OCI-LY1 (cell line): ENCODE results near the gene ALX4.

Source experiments
- H2AFZ ChIP-seq: fragments of 200-600 bp; sonication (generic), shearing (Covaris generic); 2 replicates; pipeline ENCODE4 v1.6.0; 2014; ENCODE audit warnings: antibody characterized with exemption, mild to moderate bottlenecking, low read length
- H3F3A ChIP-seq: fragments of 200-600 bp; sonication (generic), shearing (Covaris generic); 2 replicates; pipeline ENCODE4 v1.6.0; 2014; ENCODE audit warnings: mild to moderate bottlenecking, antibody characterized with exemption, low read length, moderate library complexity; ENCODE audit not compliant: insufficient read depth
- H3K27ac ChIP-seq: fragments of 200-600 bp; sonication (generic); 2 replicates; pipeline ENCODE4 v1.5.1; 2014; ENCODE audit warnings: low read length, mixed run types, mild to moderate bottlenecking, low read depth; ENCODE audit not compliant: poor library complexity, severe bottlenecking
- H3K27me3 ChIP-seq: fragments of 200-600 bp; sonication (generic); 2 replicates; pipeline ENCODE4 v1.6.0; 2014; ENCODE audit warnings: antibody characterized with exemption, mild to moderate bottlenecking, low read length, moderate library complexity; ENCODE audit not compliant: insufficient read depth
- H3K36me3 ChIP-seq: fragments of 200-600 bp; sonication (generic); 2 replicates; pipeline ENCODE4 v1.6.1; 2014; ENCODE audit warnings: mild to moderate bottlenecking, antibody characterized with exemption, low read length, moderate library complexity, mixed read lengths; ENCODE audit not compliant: insufficient read depth
- H3K4me1 ChIP-seq: fragments of 200-600 bp; sonication (generic); 2 replicates; pipeline ENCODE4 v1.5.1; 2014; ENCODE audit warnings: mild to moderate bottlenecking, low read length, moderate library complexity; ENCODE audit not compliant: insufficient read depth, severe bottlenecking
- H3K4me2 ChIP-seq: fragments of 200-600 bp; sonication (generic), shearing (Covaris generic); 2 replicates; pipeline ENCODE4 v1.6.1; 2014; ENCODE audit warnings: low read length
- H3K4me3 ChIP-seq: fragments of 200-600 bp; sonication (generic); 2 replicates; pipeline ENCODE4 v1.5.1; 2014; ENCODE audit warnings: low read length, low read depth, mild to moderate bottlenecking, mixed read lengths; ENCODE audit not compliant: poor library complexity, severe bottlenecking
- H3K79me2 ChIP-seq: fragments of 200-600 bp; shearing (Covaris generic); 2 replicates; pipeline ENCODE4 v1.6.1; 2016; ENCODE audit warnings: mixed run types, low read length, mixed read lengths; ENCODE audit not compliant: insufficient read depth
- H3K9ac ChIP-seq: fragments of 200-600 bp; sonication (generic), shearing (Covaris generic); 2 replicates; pipeline ENCODE4 v1.6.1; 2014; ENCODE audit warnings: mild to moderate bottlenecking, low read length, mixed read lengths
- H3K9me2 ChIP-seq: fragments of 200-600 bp; sonication (generic), shearing (Covaris generic); 2 replicates; pipeline ENCODE4 v1.6.1; 2014; ENCODE audit warnings: low read depth, mild to moderate bottlenecking, low read length, mixed read lengths
- H3K9me3 ChIP-seq: fragments of 200-600 bp; shearing (Covaris generic); 2 replicates; pipeline ENCODE4 v1.6.1; 2014; ENCODE audit warnings: low read length, mixed read lengths
- H4K20me1 ChIP-seq: fragments of 200-600 bp; sonication (generic), shearing (Covaris generic); 2 replicates; pipeline ENCODE4 v1.6.0; 2016; ENCODE audit warnings: mild to moderate bottlenecking, low read length; ENCODE audit not compliant: insufficient read depth
- EZH2 ChIP-seq: fragments of 200-600 bp; sonication (generic), shearing (Covaris generic); IDR thresholded peaks from 2 replicates; pipeline ENCODE4 v1.8.0; 2017; ENCODE audit warnings: borderline replicate concordance, mixed run types, mild to moderate bottlenecking, antibody characterized with exemption, low read length, moderate library complexity, mixed read lengths
- TF ChIP-seq, protein P1 (sequence below): fragments of 200-600 bp; sonication (generic), shearing (Covaris generic); IDR thresholded peaks from 2 replicates; pipeline ENCODE4 v1.5.1; 2017; ENCODE audit warnings: mild to moderate bottlenecking, antibody characterized with exemption, low read length, moderate library complexity, mixed read lengths

Gene ALX4

GRCh38 chr11:44351006-44351660, 41.2 kb upstream of the ALX4 start:
- Histone ChIP-seq H3F3A (no peaks in the 10 kb centered on the region), H3K4me2 (no peak overlapping the region), H4K20me1 (no peaks in the 10 kb centered on the region), H3K4me1 (no peaks in the 10 kb centered on the region), H3K9ac (no peak overlapping the region), H3K36me3 (no peaks in the 10 kb centered on the region), H3K9me3 (no peaks in the 10 kb centered on the region), H3K79me2 (no peaks in the 10 kb centered on the region), H3K9me2 (no peaks in the 10 kb centered on the region), H3K27me3 (no peaks in the 10 kb centered on the region), H3K27ac (no peak overlapping the region), H3K4me3 (no peak overlapping the region), H2AFZ (no peak overlapping the region)
- TF ChIP-seq, protein P1, sequence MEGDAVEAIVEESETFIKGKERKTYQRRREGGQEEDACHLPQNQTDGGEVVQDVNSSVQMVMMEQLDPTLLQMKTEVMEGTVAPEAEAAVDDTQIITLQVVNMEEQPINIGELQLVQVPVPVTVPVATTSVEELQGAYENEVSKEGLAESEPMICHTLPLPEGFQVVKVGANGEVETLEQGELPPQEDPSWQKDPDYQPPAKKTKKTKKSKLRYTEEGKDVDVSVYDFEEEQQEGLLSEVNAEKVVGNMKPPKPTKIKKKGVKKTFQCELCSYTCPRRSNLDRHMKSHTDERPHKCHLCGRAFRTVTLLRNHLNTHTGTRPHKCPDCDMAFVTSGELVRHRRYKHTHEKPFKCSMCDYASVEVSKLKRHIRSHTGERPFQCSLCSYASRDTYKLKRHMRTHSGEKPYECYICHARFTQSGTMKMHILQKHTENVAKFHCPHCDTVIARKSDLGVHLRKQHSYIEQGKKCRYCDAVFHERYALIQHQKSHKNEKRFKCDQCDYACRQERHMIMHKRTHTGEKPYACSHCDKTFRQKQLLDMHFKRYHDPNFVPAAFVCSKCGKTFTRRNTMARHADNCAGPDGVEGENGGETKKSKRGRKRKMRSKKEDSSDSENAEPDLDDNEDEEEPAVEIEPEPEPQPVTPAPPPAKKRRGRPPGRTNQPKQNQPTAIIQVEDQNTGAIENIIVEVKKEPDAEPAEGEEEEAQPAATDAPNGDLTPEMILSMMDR = no peak
- TF ChIP-seq EZH2 = no peak

GRCh38 chr11:44349328-44349727, 39.4 kb upstream of the ALX4 start:
- Histone ChIP-seq H3K4me1 (no peaks in the 10 kb centered on the region), H3F3A (no peaks in the 10 kb centered on the region), H3K4me2 (no peak overlapping the region), H3K9ac (no peak overlapping the region), H3K27ac (no peak overlapping the region), H3K9me3 (no peaks in the 10 kb centered on the region), H3K36me3 (no peaks in the 10 kb centered on the region), H4K20me1 (no peaks in the 10 kb centered on the region), H3K4me3 (no peak overlapping the region), H3K79me2 (no peaks in the 10 kb centered on the region), H2AFZ (no peak overlapping the region), H3K27me3 (no peaks in the 10 kb centered on the region), H3K9me2 (no peaks in the 10 kb centered on the region)
- TF ChIP-seq EZH2 = no peak
- TF ChIP-seq, protein P1 = no peak

DNA sequence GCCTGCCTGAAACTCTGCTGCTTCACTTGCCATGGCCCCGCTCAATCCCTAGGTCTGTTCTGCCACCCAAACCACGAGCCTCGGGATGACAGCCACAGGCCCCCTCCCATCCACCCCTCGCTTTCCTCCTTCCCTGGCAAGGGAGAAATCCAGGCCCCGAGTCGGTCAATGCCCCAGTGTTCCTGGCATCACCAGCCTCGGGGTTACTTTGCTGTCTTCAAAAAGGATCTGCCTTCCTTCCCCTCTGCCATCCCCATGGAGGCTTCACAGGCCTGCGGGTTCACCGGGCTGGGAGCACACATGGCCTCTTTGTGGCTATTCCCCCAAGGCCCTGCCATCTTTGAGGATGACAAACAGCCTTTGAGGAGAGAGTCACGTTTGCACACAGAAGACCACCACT, 38.8 kb upstream of the ALX4 start:
- no peaks in the 10 kb centered on the region for H3K9me2 ChIP-seq
- TF ChIP-seq, protein P1 = no peak
- TF ChIP-seq EZH2 = no peak
- H3K79me2 ChIP-seq = no peaks in the 10 kb centered on the region
- H3F3A ChIP-seq = no peaks in the 10 kb centered on the region
- H3K9me3 ChIP-seq = no peaks in the 10 kb centered on the region
- no peak overlapping the region for H3K4me3 ChIP-seq
- no peaks in the 10 kb centered on the region for H3K4me1 ChIP-seq
- H3K27me3 ChIP-seq = no peaks in the 10 kb centered on the region
- H3K27ac ChIP-seq = no peak overlapping the region
- H4K20me1 ChIP-seq = no peaks in the 10 kb centered on the region
- no peaks in the 10 kb centered on the region for H3K36me3 ChIP-seq
- H2AFZ ChIP-seq = no peak overlapping the region
- H3K9ac ChIP-seq = no peak overlapping the region
- no peak overlapping the region for H3K4me2 ChIP-seq
